Measurements from ENCODE around the gene USP4.

USP4 gene, protein sequence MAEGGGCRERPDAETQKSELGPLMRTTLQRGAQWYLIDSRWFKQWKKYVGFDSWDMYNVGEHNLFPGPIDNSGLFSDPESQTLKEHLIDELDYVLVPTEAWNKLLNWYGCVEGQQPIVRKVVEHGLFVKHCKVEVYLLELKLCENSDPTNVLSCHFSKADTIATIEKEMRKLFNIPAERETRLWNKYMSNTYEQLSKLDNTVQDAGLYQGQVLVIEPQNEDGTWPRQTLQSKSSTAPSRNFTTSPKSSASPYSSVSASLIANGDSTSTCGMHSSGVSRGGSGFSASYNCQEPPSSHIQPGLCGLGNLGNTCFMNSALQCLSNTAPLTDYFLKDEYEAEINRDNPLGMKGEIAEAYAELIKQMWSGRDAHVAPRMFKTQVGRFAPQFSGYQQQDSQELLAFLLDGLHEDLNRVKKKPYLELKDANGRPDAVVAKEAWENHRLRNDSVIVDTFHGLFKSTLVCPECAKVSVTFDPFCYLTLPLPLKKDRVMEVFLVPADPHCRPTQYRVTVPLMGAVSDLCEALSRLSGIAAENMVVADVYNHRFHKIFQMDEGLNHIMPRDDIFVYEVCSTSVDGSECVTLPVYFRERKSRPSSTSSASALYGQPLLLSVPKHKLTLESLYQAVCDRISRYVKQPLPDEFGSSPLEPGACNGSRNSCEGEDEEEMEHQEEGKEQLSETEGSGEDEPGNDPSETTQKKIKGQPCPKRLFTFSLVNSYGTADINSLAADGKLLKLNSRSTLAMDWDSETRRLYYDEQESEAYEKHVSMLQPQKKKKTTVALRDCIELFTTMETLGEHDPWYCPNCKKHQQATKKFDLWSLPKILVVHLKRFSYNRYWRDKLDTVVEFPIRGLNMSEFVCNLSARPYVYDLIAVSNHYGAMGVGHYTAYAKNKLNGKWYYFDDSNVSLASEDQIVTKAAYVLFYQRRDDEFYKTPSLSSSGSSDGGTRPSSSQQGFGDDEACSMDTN

DNA sequence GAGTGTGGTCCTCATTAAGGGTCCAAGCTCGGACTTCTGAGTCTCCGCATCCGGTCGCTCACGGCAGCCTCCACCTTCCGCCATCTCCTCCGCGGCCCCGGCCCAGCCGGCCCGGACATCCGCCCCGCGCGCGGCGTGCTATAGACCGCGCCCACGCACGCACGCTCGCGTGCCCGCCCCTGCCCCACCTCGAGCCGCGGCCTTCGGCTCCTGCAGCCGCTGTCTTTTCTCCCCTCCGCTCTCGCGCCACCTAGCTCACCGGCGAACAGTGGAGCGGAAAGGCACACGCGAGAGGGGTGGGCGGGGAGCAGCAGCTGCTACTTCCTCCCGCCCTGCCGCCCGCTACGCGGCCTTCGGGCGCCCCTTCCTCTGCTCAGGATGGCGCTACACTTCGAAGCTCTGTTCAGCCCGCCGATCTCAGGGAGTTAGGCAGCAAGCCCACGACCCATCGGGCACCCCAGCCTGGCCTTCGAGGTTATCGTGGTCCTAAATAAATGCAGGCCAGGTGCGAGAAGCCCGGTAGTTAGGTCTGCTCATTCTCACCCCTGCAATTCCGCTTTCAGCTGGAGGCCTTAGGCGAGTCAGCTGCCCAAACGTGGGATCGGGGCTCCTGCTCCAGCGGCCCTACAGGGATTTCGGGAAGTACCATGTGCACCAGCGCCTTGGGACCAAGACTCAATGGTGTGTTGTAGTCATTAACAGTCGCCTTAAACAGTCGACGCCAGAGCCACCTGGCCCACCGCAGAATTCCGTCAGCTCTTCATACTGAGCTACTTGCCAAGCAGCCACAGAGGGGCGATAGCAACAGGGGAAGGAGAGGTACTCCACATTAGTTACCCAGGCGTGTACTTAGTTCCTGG lies at the start of gene USP4:
USP4 (minus strand) TSS at position 113 of the 860 bp plus-strand sequence; CDS start at position 84, 29 bp downstream.
- Histone ChIP-seq H3K9ac (ENCODE audit: low read length) (peak within 1 kb of the TSS; percentile 94), H3K4me1 (ENCODE audit: control insufficient read depth, insufficient read depth, low read length) (peaks cover 9% of the 10 kb centered on the region), H3K27me3 (ENCODE audit: control insufficient read depth, insufficient read depth, low read length) (no peaks in the 10 kb centered on the region), H3K36me3 (ENCODE audit: control insufficient read depth, insufficient read depth, low read length) (peaks cover 4% of the 10 kb centered on the region), H3K9me3 (ENCODE audit: control insufficient read depth, low read length) (no peaks in the 10 kb centered on the region), H3K4me3 (ENCODE audit: low read length) (peak within 1 kb of the TSS; percentile 88)

DNA sequence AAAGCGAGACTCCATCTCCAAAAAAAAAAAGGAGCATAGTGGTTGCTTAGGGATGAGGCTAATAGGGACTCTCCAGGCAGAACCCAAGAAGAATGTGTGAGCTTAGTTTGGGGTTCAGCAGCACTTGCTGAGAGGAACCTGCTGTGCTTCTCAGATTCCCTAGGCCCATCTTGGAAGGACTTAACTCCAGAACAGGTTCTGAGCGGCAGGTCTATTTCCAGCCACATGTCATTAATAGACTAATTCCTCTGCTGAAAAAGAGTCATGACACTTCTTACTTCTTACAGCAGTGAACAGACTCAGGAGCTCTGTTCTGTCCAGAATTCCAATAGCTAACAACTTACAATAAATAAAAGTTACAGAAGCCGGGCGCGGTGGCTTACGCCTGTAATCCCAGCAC lies 49.4 kb upstream of the USP4 start:
- H3K9ac ChIP-seq (ENCODE audit: low read length): no peak overlapping the region
- H3K36me3 ChIP-seq (ENCODE audit: control insufficient read depth, insufficient read depth, low read length): no peaks in the 10 kb centered on the region
- H3K27me3 ChIP-seq (ENCODE audit: control insufficient read depth, insufficient read depth, low read length): no peaks in the 10 kb centered on the region
- no peaks in the 10 kb centered on the region for H3K9me3 ChIP-seq (ENCODE audit: control insufficient read depth, low read length)
- H3K4me1 ChIP-seq (ENCODE audit: control insufficient read depth, insufficient read depth, low read length): no peaks in the 10 kb centered on the region
- no peak overlapping the region for H3K4me3 ChIP-seq (ENCODE audit: low read length)

DNA sequence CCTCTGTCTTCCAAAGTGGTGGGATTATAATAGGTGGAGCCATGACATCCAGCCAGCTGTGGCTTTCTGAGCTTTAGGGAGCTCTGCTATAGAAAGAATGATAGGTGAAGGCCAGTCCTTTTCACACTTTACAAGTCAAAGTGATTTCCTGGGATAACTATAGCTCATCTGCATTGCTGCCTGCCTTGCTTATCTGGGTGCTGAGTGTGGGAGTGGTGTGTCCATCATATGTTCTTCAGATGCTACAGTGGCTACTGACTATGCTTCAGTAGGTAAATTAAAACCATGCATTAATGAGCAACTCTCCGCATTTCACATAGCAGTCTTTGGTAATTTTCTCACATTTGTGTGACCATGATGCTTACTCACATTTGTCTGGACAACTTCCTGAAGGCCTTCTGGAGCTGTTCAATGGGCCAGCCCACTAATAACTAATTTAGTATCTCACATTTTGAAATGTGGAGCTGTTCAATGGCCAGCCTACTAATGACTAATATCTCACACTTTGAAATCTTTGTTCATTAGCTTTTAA lies 48.5 kb upstream of the USP4 start:
- Histone ChIP-seq H3K9me3 (ENCODE audit: control insufficient read depth, low read length) (no peaks in the 10 kb centered on the region), H3K4me3 (ENCODE audit: low read length) (no peak overlapping the region), H3K36me3 (ENCODE audit: control insufficient read depth, insufficient read depth, low read length) (no peaks in the 10 kb centered on the region), H3K27me3 (ENCODE audit: control insufficient read depth, insufficient read depth, low read length) (no peaks in the 10 kb centered on the region), H3K9ac (ENCODE audit: low read length) (no peak overlapping the region), H3K4me1 (ENCODE audit: control insufficient read depth, insufficient read depth, low read length) (peaks cover 8% of the 10 kb centered on the region)

DNA sequence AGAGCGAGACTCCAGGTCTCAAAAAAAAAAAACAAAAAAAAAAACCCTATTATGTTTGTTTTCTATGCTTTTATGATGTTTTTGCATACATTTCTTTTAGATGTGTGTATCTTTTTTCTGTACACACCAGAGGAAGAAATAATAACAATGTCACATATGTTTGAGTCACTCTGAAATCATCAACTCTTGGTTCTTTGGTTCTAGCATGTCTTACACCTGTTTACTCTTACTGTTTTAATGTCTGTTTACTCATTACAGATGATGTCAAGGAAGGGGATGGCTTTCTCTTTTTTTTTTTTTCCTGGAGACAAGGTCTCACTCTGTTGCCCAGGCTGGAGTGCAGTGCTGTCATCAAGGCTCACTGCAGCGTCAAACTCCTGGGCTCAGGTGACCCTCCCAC lies 47.9 kb upstream of the USP4 start:
- no peaks in the 10 kb centered on the region for H3K36me3 ChIP-seq (ENCODE audit: control insufficient read depth, insufficient read depth, low read length)
- H3K9ac ChIP-seq (ENCODE audit: low read length): no peak overlapping the region
- H3K4me3 ChIP-seq (ENCODE audit: low read length): no peak overlapping the region
- H3K4me1 ChIP-seq (ENCODE audit: control insufficient read depth, insufficient read depth, low read length): peaks cover 9% of the 10 kb centered on the region
- H3K9me3 ChIP-seq (ENCODE audit: control insufficient read depth, low read length): no peaks in the 10 kb centered on the region
- no peaks in the 10 kb centered on the region for H3K27me3 ChIP-seq (ENCODE audit: control insufficient read depth, insufficient read depth, low read length)

DNA sequence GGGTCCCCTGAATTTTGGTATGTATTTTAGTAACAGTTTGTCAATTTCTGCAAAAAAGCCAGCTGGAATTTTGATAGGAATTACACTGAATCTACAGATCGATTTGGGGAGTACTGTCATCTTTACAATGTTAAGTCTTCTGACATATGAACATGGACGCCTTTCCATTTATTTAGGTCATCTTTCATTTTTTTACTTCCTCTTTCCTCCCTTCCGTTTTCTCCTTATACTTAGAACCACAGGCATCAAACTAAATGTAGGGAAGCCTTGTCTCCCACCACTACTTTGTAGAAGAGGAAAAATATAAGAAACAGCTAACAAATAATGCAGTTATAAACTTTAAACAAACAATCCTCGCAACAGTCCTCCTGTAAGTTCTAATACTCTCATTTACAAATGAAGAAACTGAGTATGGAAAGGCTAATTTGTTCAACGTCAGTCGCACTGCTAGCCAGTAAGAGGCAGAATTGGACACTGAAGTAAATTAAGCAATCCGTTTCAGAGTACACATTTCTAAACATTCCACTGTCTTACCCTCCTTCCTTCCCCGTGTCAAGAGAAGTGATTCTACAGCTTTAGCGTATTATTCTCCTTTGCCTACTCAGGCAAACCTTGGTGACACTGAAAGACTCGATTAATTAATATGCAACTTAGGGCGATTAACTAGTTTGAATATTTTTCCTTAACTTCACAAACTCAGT lies 46.4 kb upstream of the USP4 start:
- no peaks in the 10 kb centered on the region for H3K27me3 ChIP-seq (ENCODE audit: control insufficient read depth, insufficient read depth, low read length)
- peaks cover 9% of the 10 kb centered on the region for H3K4me1 ChIP-seq (ENCODE audit: control insufficient read depth, insufficient read depth, low read length)
- H3K4me3 ChIP-seq (ENCODE audit: low read length): no peak overlapping the region
- H3K36me3 ChIP-seq (ENCODE audit: control insufficient read depth, insufficient read depth, low read length): no peaks in the 10 kb centered on the region
- H3K9ac ChIP-seq (ENCODE audit: low read length): no peak overlapping the region
- H3K9me3 ChIP-seq (ENCODE audit: control insufficient read depth, low read length): no peaks in the 10 kb centered on the region

DNA sequence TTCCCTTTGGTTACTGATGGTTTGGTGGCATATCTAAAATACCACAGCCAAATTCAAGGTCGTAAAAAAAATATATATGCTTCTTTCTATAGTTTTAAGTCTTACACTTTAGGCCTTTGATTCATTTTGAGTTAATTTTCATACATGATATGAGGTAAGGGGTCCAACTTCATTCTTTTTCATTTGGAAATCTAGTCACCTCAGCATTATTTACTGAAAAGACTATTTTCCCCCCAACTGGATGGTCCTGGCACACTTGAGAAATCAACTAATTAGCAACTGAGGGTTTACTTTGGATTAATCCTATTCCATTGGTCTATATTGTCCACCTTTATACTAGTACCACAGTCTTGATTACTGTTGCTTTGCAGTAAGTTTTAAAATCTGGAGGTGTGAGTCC lies 45.8 kb upstream of the USP4 start:
- Histone ChIP-seq H3K27me3 (ENCODE audit: control insufficient read depth, insufficient read depth, low read length) (no peaks in the 10 kb centered on the region), H3K9me3 (ENCODE audit: control insufficient read depth, low read length) (no peaks in the 10 kb centered on the region), H3K36me3 (ENCODE audit: control insufficient read depth, insufficient read depth, low read length) (no peaks in the 10 kb centered on the region), H3K4me1 (ENCODE audit: control insufficient read depth, insufficient read depth, low read length) (peaks cover 9% of the 10 kb centered on the region), H3K9ac (ENCODE audit: low read length) (no peak overlapping the region), H3K4me3 (ENCODE audit: low read length) (no peak overlapping the region)

DNA sequence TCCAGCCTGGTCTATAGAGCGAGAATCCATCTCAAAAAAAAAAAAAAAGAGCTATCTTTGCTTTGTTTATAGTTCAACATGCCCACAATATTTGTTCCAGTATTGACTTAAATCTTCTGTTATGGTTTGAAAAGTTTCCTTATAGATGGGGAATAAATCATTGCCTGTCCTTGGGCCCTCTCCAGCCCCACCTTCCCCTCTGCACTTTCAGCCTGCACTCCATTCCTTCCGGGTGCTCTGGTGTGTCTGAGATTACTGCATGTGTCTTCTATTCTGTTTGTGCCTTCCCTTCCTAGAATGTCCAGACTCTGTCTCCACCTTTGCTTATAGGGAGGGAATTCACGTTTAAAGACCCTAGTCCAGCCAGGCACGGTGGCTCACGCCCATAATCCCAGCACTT lies 43.5 kb upstream of the USP4 start:
- Histone ChIP-seq H3K4me1 (ENCODE audit: control insufficient read depth, insufficient read depth, low read length) (peaks cover 9% of the 10 kb centered on the region), H3K9me3 (ENCODE audit: control insufficient read depth, low read length) (no peaks in the 10 kb centered on the region), H3K36me3 (ENCODE audit: control insufficient read depth, insufficient read depth, low read length) (no peaks in the 10 kb centered on the region), H3K9ac (ENCODE audit: low read length) (no peak overlapping the region), H3K27me3 (ENCODE audit: control insufficient read depth, insufficient read depth, low read length) (no peaks in the 10 kb centered on the region), H3K4me3 (ENCODE audit: low read length) (no peak overlapping the region)

DNA sequence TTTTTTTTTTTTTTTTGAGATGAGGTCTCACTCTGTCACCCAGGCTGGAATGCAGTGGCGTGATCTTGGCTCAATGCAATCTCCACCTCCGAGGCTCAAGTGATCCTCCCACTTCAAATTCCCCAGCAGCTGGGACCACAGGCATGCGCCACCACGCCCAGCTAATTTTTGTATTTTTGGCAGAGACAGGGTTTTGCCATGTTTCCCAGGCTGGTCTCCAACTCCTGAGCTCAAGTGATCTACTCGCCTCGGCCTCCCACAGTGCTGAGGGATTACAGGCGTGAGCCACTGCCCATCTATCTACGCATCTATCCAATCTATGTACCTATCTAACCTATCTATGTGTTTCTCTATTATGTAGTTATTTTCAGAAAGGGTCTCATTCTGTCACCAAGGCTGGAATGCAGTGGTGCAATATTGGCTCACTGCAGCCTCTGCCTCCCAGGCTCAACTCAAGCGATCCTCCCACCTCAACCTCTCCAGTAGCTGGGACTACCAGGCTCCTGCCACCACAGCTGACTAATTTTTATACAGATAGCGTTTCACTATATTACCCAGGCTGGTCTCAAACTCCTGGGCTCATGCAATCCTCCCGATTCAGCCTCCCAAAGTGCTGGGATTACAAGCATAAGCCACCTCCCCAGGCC lies 38.5 kb upstream of the USP4 start:
- Histone ChIP-seq H3K36me3 (ENCODE audit: control insufficient read depth, insufficient read depth, low read length) (peaks cover 1% of the 10 kb centered on the region), H3K9me3 (ENCODE audit: control insufficient read depth, low read length) (no peaks in the 10 kb centered on the region), H3K4me1 (ENCODE audit: control insufficient read depth, insufficient read depth, low read length) (peaks cover under 1% of the 10 kb centered on the region), H3K9ac (ENCODE audit: low read length) (no peak overlapping the region), H3K27me3 (ENCODE audit: control insufficient read depth, insufficient read depth, low read length) (no peaks in the 10 kb centered on the region), H3K4me3 (ENCODE audit: low read length) (no peak overlapping the region)

DNA sequence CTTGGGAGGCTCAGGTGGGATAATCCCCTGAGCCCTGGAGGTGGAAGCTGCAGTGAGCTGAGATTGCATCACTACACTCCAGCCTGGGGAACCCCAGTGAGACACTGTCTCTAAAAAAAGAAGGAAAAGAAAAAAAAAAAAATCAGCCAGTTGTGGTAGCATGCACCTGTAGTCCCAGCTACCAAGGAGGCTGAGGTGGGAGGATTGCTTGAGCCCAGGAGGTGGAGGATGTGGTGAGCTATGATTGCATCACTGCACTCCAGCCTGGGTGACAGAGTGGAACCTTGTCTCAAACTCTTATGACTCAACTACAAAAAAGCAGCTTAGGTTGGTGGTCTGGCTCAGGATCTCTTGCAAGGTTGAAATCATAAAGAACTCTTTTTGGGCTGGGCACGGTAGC lies 37.6 kb upstream of the USP4 start:
- H3K4me3 ChIP-seq (ENCODE audit: low read length): no peak overlapping the region
- no peak overlapping the region for H3K9ac ChIP-seq (ENCODE audit: low read length)
- peaks cover 7% of the 10 kb centered on the region for H3K36me3 ChIP-seq (ENCODE audit: control insufficient read depth, insufficient read depth, low read length)
- no peaks in the 10 kb centered on the region for H3K27me3 ChIP-seq (ENCODE audit: control insufficient read depth, insufficient read depth, low read length)
- H3K9me3 ChIP-seq (ENCODE audit: control insufficient read depth, low read length): no peaks in the 10 kb centered on the region
- H3K4me1 ChIP-seq (ENCODE audit: control insufficient read depth, insufficient read depth, low read length): no peaks in the 10 kb centered on the region

DNA sequence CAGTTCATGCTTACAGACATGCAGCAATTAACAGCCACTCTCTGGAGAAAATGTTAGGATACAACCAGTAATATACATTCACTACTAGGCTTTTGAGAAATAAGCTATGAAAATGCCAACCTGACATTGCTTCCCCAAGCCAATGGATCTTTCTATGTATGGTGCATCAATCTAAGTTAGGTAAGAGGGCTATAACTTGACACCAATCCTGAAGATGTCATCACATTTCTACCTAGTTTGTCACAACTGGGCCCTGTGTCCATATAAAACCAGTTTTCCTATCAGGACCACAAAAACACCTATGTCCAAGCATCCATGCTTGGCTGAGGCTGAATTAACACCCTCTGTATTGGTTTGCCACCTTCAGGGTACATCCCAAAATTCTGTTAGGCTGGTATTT lies 32.1 kb upstream of the USP4 start:
- Histone ChIP-seq H3K4me1 (ENCODE audit: control insufficient read depth, insufficient read depth, low read length) (no peaks in the 10 kb centered on the region), H3K4me3 (ENCODE audit: low read length) (no peak overlapping the region), H3K27me3 (ENCODE audit: control insufficient read depth, insufficient read depth, low read length) (no peaks in the 10 kb centered on the region), H3K36me3 (ENCODE audit: control insufficient read depth, insufficient read depth, low read length) (peaks cover 13% of the 10 kb centered on the region), H3K9ac (ENCODE audit: low read length) (no peak overlapping the region), H3K9me3 (ENCODE audit: control insufficient read depth, low read length) (no peaks in the 10 kb centered on the region)
